BJ (cell line): ENCODE results near the gene CHST11. TPM values are rescaled to one million over a fixed set of nuclear protein-coding genes. Genes with fewer than 3 reads are reported as not detected.

Source experiments
- CTCF ChIA-PET: fragments of 350-600 bp; formaldehyde crosslinking; extraction: SDS; loops from one replicate; lab custom pipeline; 2021; ENCODE audit warnings: antibody characterized with exemption, inconsistent platforms; lab: Yijun Ruan, JAX
- POLR2A ChIA-PET: fragments of 300-600 bp; sonication (Branson Sonifier 250); formaldehyde crosslinking; extraction: SDS; loops from one replicate; lab custom pipeline; 2021; ENCODE audit warnings: antibody characterized with exemption; lab: Charles Lee
- DNase-seq: peaks from one replicate; pipeline ENCODE4 v3.0.0-alpha.2; 2011; ENCODE audit warnings: low read depth
- H3K27me3 ChIP-seq: 2 replicates; pipeline ENCODE4 v1.6.0; 2011; ENCODE audit warnings: low read length; ENCODE audit not compliant: control insufficient read depth, insufficient read depth
- H3K36me3 ChIP-seq: 2 replicates; pipeline ENCODE4 v1.5.1; 2011; ENCODE audit warnings: low read length; ENCODE audit not compliant: control insufficient read depth, insufficient read depth
- H3K4me3 ChIP-seq: 2 replicates; pipeline ENCODE4 v1.5.1; 2011; ENCODE audit warnings: low read depth, mild to moderate bottlenecking, control low read depth, low read length
- polyA plus RNA-seq: library from polyadenylated mRNA; depleted of rRNA; stranded (reverse); fragments of >200 nt; gene quantifications from 2 replicates; pipeline ENCODE4 v1.2.3, GENCODE V29; 2011
- TF ChIP-seq, protein P1 (sequence below): IDR thresholded peaks from 2 replicates; pipeline ENCODE4 v1.5.1; 2011; ENCODE audit warnings: low read depth, mild to moderate bottlenecking, control low read depth, inconsistent platforms, low read length, moderate library complexity; ENCODE audit not compliant: insufficient read depth

Gene CHST11
- polyA plus RNA-seq, 1 experiment, result 7.3 TPM

DNA sequence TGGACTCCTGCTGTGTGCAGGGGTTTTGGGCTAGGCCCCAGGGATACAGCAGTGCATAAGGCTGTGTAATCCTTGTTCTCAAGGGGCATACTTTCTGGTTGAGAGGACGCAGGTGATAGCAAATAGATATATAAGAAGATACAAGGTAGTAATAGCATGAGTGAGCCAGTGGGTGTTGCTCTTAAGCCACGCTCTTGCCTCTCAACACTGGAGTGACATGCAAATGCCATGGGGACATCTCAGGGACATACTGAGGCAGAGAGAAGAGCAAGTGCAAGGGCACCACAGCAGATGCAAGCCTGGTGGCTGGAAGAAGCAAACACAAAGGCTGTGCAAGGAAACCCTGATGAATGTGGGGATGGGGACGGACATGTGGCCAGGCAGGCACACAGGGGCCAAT is 223.3 kb downstream of the CHST11 start:
- TF ChIP-seq, protein P1, sequence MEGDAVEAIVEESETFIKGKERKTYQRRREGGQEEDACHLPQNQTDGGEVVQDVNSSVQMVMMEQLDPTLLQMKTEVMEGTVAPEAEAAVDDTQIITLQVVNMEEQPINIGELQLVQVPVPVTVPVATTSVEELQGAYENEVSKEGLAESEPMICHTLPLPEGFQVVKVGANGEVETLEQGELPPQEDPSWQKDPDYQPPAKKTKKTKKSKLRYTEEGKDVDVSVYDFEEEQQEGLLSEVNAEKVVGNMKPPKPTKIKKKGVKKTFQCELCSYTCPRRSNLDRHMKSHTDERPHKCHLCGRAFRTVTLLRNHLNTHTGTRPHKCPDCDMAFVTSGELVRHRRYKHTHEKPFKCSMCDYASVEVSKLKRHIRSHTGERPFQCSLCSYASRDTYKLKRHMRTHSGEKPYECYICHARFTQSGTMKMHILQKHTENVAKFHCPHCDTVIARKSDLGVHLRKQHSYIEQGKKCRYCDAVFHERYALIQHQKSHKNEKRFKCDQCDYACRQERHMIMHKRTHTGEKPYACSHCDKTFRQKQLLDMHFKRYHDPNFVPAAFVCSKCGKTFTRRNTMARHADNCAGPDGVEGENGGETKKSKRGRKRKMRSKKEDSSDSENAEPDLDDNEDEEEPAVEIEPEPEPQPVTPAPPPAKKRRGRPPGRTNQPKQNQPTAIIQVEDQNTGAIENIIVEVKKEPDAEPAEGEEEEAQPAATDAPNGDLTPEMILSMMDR, result peak; percentile 45
- CTCF ChIA-PET, result interaction anchor here (1.0 kb wide), 1 partner anchor 32 kb away, joined by 3 read pairs; no protein-coding TSS in a partner anchor
- DNase-seq, result no peak
- no peaks in the 10 kb centered on the region for H3K36me3 ChIP-seq
- H3K27me3 ChIP-seq, result no peaks in the 10 kb centered on the region
- POLR2A ChIA-PET, result no interaction called here
- H3K4me3 ChIP-seq, result no peak overlapping the region

DNA sequence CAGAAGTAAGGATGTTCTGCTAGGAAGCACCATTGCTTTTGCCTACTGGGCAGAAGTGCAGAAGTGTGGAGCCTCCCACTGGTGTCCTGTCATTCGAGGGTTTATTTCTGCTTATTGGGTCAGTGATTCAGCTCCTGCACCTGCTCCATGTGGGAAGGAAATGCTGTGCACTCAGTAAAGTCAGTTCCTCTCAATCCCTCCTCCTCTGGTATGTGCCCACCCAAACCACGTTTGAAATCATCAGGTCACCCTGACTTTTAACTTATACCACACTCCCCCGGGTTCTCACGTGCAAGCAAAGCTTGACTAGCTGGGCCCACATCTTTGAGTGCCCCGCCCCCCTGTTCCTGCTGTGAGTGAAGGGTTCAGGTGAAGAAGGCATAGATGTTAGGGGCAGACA is 223.7 kb downstream of the CHST11 start:
- CTCF ChIA-PET, result interaction anchor here (0.6 to 1.0 kb wide), 2 partner anchors 32 to 153 kb away, joined by 3 read pairs; no protein-coding TSS in a partner anchor
- DNase-seq, result no peak
- no peak overlapping the region for H3K4me3 ChIP-seq
- POLR2A ChIA-PET, result no interaction called here
- no peaks in the 10 kb centered on the region for H3K27me3 ChIP-seq
- H3K36me3 ChIP-seq, result no peaks in the 10 kb centered on the region
- TF ChIP-seq, protein P1, result no peak

- Histone ChIP-seq H3K4me3 (no peak overlapping the region), H3K36me3 (no peaks in the 10 kb centered on the region), H3K27me3 (no peaks in the 10 kb centered on the region)
- ChIA-PET CTCF (interaction anchor here (0.6 to 1.0 kb wide), 2 partner anchors 31 to 152 kb away, joined by 3 read pairs; no protein-coding TSS in a partner anchor), POLR2A (no interaction called here)
- no peak for DNase-seq
- TF ChIP-seq, protein P1, result no peak
Measured at GRCh38 chr12:104681012-104681690, 224.4 kb downstream of the CHST11 start.

DNA sequence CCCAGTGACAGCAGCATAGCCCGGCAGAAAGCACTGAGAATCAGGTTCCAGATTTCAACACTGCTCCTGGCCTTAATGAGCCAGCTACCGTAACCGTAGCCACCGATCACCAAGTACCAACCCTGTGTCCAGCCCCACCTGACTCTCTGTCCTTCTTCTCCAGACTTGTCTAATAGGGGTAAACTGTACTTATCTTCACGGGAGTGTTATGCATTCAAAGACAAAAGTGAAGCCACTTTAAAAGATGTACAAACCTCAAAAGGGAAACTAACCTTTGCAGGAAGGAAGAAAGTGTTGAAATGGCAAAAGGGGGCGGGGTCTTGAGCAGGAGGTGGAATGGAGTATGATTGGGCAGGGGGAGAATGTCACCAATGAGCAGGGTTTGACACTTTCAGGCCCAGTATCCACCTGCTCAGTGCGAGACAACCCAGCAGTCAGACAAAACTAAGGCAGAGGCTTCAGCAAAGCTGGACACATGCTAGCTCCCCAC is 226.1 kb downstream of the CHST11 start:
- CTCF ChIA-PET, result no interaction called here

More for the DNA sequence above, 226.1 kb downstream of the CHST11 start:
- POLR2A ChIA-PET, result no interaction called here
- TF ChIP-seq, protein P1, result no peak
- Histone ChIP-seq H3K4me3 (no peak overlapping the region), H3K36me3 (no peaks in the 10 kb centered on the region), H3K27me3 (no peaks in the 10 kb centered on the region)
- no peak for DNase-seq
